ENCODE measurements around the gene LEP. TPM values are rescaled to one million over a fixed set of nuclear protein-coding genes. Genes with fewer than 3 reads are reported as not detected.

Gene LEP
- total and polyA plus RNA-seq, 4 donors: 0.02 TPM; not detected in 3

DNA sequence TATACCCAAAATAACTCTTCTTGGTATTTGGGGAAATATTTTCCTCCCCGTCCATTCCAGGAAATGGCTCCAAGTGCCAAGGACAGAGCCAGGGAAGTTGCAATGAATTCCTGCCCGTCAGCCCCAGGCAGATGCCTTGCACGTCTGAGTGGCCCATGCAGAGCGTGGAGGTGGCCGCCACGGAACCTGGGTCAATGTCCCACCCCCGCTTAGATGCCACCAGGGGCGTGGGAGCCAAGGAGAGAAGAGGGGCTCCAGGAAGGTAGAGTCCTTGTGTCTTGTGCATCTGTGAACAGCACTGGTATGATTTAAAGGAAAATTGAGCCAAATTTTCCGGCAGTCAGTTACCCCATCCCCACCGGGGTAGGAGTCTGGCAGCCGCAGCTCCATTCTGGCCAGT lies 1.6 kb downstream of the LEP start:
- H3K9me3 ChIP-seq (ENCODE audit: control insufficient read depth in 4 of 4, low read length in 3 of 4): peaks cover 0 to 4% (median under 1%) of the 10 kb centered on the region in 4 donors
- no peak overlapping the region for H3K27ac ChIP-seq (ENCODE audit: low read depth in 1 of 2, low read length in 2 of 2)
- no peak overlapping the region for H3K9ac ChIP-seq (ENCODE audit: low read depth in 1 of 2, low read length in 2 of 2)
- H3K4me1 ChIP-seq (ENCODE audit: control insufficient read depth in 4 of 4, insufficient read depth in 4 of 4, low read length in 3 of 4): no peaks in the 10 kb centered on the region
- peaks cover 4 to 10% (median 5%) of the 10 kb centered on the region in 4 donors for H3K27me3 ChIP-seq (ENCODE audit: control insufficient read depth in 4 of 4, insufficient read depth in 4 of 4, low read length in 3 of 4)
- no peak for DNase-seq (ENCODE audit: low spot score)
- TF ChIP-seq MAX (IDR thresholded peaks at IDR 0.05) (no peak), HNF4G (IDR thresholded peaks at IDR 0.05) (no peak), JUND (IDR thresholded peaks at IDR 0.05) (no peak), RXRA (IDR thresholded peaks at IDR 0.05) (no peak), FOXA1 (IDR thresholded peaks at IDR 0.05) (no peak)
- TF ChIP-seq, protein P1, sequence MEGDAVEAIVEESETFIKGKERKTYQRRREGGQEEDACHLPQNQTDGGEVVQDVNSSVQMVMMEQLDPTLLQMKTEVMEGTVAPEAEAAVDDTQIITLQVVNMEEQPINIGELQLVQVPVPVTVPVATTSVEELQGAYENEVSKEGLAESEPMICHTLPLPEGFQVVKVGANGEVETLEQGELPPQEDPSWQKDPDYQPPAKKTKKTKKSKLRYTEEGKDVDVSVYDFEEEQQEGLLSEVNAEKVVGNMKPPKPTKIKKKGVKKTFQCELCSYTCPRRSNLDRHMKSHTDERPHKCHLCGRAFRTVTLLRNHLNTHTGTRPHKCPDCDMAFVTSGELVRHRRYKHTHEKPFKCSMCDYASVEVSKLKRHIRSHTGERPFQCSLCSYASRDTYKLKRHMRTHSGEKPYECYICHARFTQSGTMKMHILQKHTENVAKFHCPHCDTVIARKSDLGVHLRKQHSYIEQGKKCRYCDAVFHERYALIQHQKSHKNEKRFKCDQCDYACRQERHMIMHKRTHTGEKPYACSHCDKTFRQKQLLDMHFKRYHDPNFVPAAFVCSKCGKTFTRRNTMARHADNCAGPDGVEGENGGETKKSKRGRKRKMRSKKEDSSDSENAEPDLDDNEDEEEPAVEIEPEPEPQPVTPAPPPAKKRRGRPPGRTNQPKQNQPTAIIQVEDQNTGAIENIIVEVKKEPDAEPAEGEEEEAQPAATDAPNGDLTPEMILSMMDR (IDR thresholded peaks at IDR 0.05; ENCODE audit: low read depth, low read length, missing input control): no peak
- TF ChIP-seq, protein P2, sequence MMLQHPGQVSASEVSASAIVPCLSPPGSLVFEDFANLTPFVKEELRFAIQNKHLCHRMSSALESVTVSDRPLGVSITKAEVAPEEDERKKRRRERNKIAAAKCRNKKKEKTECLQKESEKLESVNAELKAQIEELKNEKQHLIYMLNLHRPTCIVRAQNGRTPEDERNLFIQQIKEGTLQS (IDR thresholded peaks at IDR 0.05): no peak
- no peaks in the 10 kb centered on the region for H3K36me3 ChIP-seq (ENCODE audit: control insufficient read depth in 4 of 4, insufficient read depth in 3 of 4, low read depth in 1 of 4, low read length in 3 of 4)
- WGBS: 80% methylated on average over 11 of the region's 11 CpGs
- no peak overlapping the region for H3K4me3 ChIP-seq (ENCODE audit: low read depth in 1 of 3, low read length in 3 of 3)

- DNase-seq (ENCODE audit: low spot score): no peak
- Histone ChIP-seq H3K4me3 (ENCODE audit: low read depth in 1 of 3, low read length in 3 of 3) (no peak overlapping the region), H3K4me1 (ENCODE audit: control insufficient read depth in 4 of 4, insufficient read depth in 4 of 4, low read length in 3 of 4) (no peaks in the 10 kb centered on the region), H3K9me3 (ENCODE audit: control insufficient read depth in 4 of 4, low read length in 3 of 4) (peaks cover 0 to 4% (median under 1%) of the 10 kb centered on the region in 4 donors), H3K27me3 (ENCODE audit: control insufficient read depth in 4 of 4, insufficient read depth in 4 of 4, low read length in 3 of 4) (peaks cover 4 to 10% (median 5%) of the 10 kb centered on the region in 4 donors), H3K27ac (ENCODE audit: low read depth in 1 of 2, low read length in 2 of 2) (no peak overlapping the region), H3K36me3 (ENCODE audit: control insufficient read depth in 4 of 4, insufficient read depth in 3 of 4, low read depth in 1 of 4, low read length in 3 of 4) (no peaks in the 10 kb centered on the region), H3K9ac (ENCODE audit: low read depth in 1 of 2, low read length in 2 of 2) (no peak overlapping the region)
- TF ChIP-seq JUND (IDR thresholded peaks at IDR 0.05) (no peak), HNF4G (IDR thresholded peaks at IDR 0.05) (no peak), GABPA (IDR thresholded peaks at IDR 0.05 in 1 of 2, conservative IDR thresholded peaks at IDR 0.05 in 1 of 2) (no peak), RXRA (IDR thresholded peaks at IDR 0.05) (no peak), YY1 (IDR thresholded peaks at IDR 0.05) (no peak), RAD21 (IDR thresholded peaks at IDR 0.05) (no peak), FOXA1 (IDR thresholded peaks at IDR 0.05) (no peak), MAX (IDR thresholded peaks at IDR 0.05) (no peak), FOXA2 (IDR thresholded peaks at IDR 0.05) (no peak), SP1 (IDR thresholded peaks at IDR 0.05) (no peak), HNF4A (conservative IDR thresholded peaks at IDR 0.05) (no peak)
- TF ChIP-seq, protein P2 (IDR thresholded peaks at IDR 0.05): no peak
- TF ChIP-seq, protein P1 (IDR thresholded peaks at IDR 0.05; ENCODE audit: low read depth, low read length, missing input control): no peak
- TF ChIP-seq, protein P3, sequence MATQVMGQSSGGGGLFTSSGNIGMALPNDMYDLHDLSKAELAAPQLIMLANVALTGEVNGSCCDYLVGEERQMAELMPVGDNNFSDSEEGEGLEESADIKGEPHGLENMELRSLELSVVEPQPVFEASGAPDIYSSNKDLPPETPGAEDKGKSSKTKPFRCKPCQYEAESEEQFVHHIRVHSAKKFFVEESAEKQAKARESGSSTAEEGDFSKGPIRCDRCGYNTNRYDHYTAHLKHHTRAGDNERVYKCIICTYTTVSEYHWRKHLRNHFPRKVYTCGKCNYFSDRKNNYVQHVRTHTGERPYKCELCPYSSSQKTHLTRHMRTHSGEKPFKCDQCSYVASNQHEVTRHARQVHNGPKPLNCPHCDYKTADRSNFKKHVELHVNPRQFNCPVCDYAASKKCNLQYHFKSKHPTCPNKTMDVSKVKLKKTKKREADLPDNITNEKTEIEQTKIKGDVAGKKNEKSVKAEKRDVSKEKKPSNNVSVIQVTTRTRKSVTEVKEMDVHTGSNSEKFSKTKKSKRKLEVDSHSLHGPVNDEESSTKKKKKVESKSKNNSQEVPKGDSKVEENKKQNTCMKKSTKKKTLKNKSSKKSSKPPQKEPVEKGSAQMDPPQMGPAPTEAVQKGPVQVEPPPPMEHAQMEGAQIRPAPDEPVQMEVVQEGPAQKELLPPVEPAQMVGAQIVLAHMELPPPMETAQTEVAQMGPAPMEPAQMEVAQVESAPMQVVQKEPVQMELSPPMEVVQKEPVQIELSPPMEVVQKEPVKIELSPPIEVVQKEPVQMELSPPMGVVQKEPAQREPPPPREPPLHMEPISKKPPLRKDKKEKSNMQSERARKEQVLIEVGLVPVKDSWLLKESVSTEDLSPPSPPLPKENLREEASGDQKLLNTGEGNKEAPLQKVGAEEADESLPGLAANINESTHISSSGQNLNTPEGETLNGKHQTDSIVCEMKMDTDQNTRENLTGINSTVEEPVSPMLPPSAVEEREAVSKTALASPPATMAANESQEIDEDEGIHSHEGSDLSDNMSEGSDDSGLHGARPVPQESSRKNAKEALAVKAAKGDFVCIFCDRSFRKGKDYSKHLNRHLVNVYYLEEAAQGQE (IDR thresholded peaks at IDR 0.05): no peak
- WGBS: 81% methylated on average over 7 of the region's 7 CpGs
These were observed 2.2 kb downstream of the LEP start for GRCh38 chr7:128243273-128243672.

Data from liver (tissue), 9 donors.